ENCODE results near the gene DPEP2NB. TPM values are rescaled to one million over a fixed set of nuclear protein-coding genes. Genes with fewer than 3 reads are reported as not detected.

DPEP2NB gene
- total RNA-seq, 6 donors from 2014 or later, result not detected

- ATAC-seq (ENCODE audit: low FRiP score in 2 of 2) (peak; percentile 85 to 90), DNase-seq (peak in 1 of 2 donors; percentile 83)
- Histone ChIP-seq H3K36me3 (no peaks in the 10 kb centered on the region), H3K27ac (peak overlapping the region; percentile 84 to 92 (median 85)), H3K4me3 (no peak overlapping the region), H3K4me1 (peaks cover 10 to 23% (median 18%) of the 10 kb centered on the region in 4 donors), H3K9me3 (no peaks in the 10 kb centered on the region), H3K27me3 (no peaks in the 10 kb centered on the region)
- TF ChIP-seq POLR2AphosphoS5 (IDR thresholded peaks at IDR 0.05), result peak in 1 of 2 donors; percentile 34
- no peak for TF ChIP-seq EP300 (IDR thresholded peaks at IDR 0.05)
- peak in 1 of 4 donors; percentile 64 for TF ChIP-seq POLR2A (IDR thresholded peaks at IDR 0.05)
- 33% methylated on average over 6 of the region's 6 CpGs for WGBS, 2 donors
These were observed 9.9 kb downstream of the DPEP2NB start for GRCh38 chr16:68005786-68006286.

GRCh38 chr16:68005211-68005610 is 10.5 kb downstream of the DPEP2NB start:
- no peak for ATAC-seq (ENCODE audit: low FRiP score in 2 of 2)

GRCh38 chr16:68003031-68003430 is 12.7 kb downstream of the DPEP2NB start:
- Histone ChIP-seq H3K27me3 (no peaks in the 10 kb centered on the region), H3K36me3 (no peaks in the 10 kb centered on the region), H3K27ac (no peak overlapping the region), H3K9me3 (no peaks in the 10 kb centered on the region), H3K4me3 (no peak overlapping the region), H3K4me1 (peaks cover 26 to 44% (median 35%) of the 10 kb centered on the region in 4 donors)
- no peak for TF ChIP-seq POLR2A (IDR thresholded peaks at IDR 0.05)
- ATAC-seq (ENCODE audit: low FRiP score in 2 of 2), result no peak
- 89 to 96% methylated on average over 4 of the region's 4 CpGs for WGBS, 2 donors
- DNase-seq, result no peak

More at GRCh38 chr16:68005211-68005610, 10.5 kb downstream of the DPEP2NB start:
- TF ChIP-seq POLR2A (IDR thresholded peaks at IDR 0.05) (no peak), POLR2AphosphoS5 (IDR thresholded peaks at IDR 0.05) (no peak), EP300 (IDR thresholded peaks at IDR 0.05) (no peak), CTCF (IDR thresholded peaks at IDR 0.05) (no peak)
- 87 to 88% methylated on average over 9 of the region's 9 CpGs for WGBS, 2 donors
- H3K27ac ChIP-seq, result peak overlapping the region; percentile 84 to 92 (median 85)
- H3K4me3 ChIP-seq, result no peak overlapping the region
- peaks cover 13 to 30% (median 23%) of the 10 kb centered on the region in 4 donors for H3K4me1 ChIP-seq
- no peaks in the 10 kb centered on the region for H3K27me3 ChIP-seq
- H3K36me3 ChIP-seq, result no peaks in the 10 kb centered on the region
- DNase-seq, result no peak
- H3K9me3 ChIP-seq, result no peaks in the 10 kb centered on the region

GRCh38 chr16:68000450-68000849 is 15.3 kb downstream of the DPEP2NB start:
- Histone ChIP-seq H3K4me3 (peak overlapping the region in 3 of 4 donors; percentile 9 to 39 (median 35)), H3K27ac (peak overlapping the region; percentile 84 to 91 (median 85)), H3K9me3 (no peaks in the 10 kb centered on the region), H3K36me3 (no peaks in the 10 kb centered on the region), H3K4me1 (peaks cover 25 to 45% (median 31%) of the 10 kb centered on the region in 4 donors), H3K27me3 (no peaks in the 10 kb centered on the region)
- TF ChIP-seq POLR2AphosphoS5 (IDR thresholded peaks at IDR 0.05) (peak; percentile 10 to 29), CTCF (IDR thresholded peaks at IDR 0.05) (no peak), EP300 (IDR thresholded peaks at IDR 0.05) (peak in 2 of 4 donors; percentile 16 to 17), POLR2A (IDR thresholded peaks at IDR 0.05) (peak in 1 of 4 donors; percentile 39)
- 20 to 31% methylated on average over 3 of the region's 3 CpGs for WGBS, 2 donors
- peak; percentile 48 to 68 for ATAC-seq (ENCODE audit: low FRiP score in 2 of 2)
- no peak for DNase-seq

- WGBS, 2 donors, result 27 to 51% methylated on average over 2 of the region's 2 CpGs
- no peak for DNase-seq
- peak overlapping the region; percentile 84 to 91 (median 85) for H3K27ac ChIP-seq
- no peaks in the 10 kb centered on the region for H3K27me3 ChIP-seq
- TF ChIP-seq CTCF (IDR thresholded peaks at IDR 0.05) (no peak), POLR2AphosphoS5 (IDR thresholded peaks at IDR 0.05) (no peak), POLR2A (IDR thresholded peaks at IDR 0.05) (no peak), EP300 (IDR thresholded peaks at IDR 0.05) (no peak)
- H3K4me3 ChIP-seq, result peak overlapping the region in 3 of 4 donors; percentile 9 to 39 (median 35)
- H3K36me3 ChIP-seq, result no peaks in the 10 kb centered on the region
- H3K9me3 ChIP-seq, result no peaks in the 10 kb centered on the region
- peaks cover 21 to 41% (median 30%) of the 10 kb centered on the region in 4 donors for H3K4me1 ChIP-seq
- ATAC-seq (ENCODE audit: low FRiP score in 2 of 2), result peak; percentile 8 to 73
These were observed 15.7 kb downstream of the DPEP2NB start for GRCh38 chr16:67999985-68000384.

All from upper lobe of left lung (tissue), 6 donors.